ENCODE results near the gene DBH. TPM values are rescaled to one million over a fixed set of nuclear protein-coding genes. Genes with fewer than 3 reads are reported as not detected.

Gene DBH
- total and polyA plus RNA-seq, 8 donors = 0.08 to 2.2 (median 1.3) TPM

DNA sequence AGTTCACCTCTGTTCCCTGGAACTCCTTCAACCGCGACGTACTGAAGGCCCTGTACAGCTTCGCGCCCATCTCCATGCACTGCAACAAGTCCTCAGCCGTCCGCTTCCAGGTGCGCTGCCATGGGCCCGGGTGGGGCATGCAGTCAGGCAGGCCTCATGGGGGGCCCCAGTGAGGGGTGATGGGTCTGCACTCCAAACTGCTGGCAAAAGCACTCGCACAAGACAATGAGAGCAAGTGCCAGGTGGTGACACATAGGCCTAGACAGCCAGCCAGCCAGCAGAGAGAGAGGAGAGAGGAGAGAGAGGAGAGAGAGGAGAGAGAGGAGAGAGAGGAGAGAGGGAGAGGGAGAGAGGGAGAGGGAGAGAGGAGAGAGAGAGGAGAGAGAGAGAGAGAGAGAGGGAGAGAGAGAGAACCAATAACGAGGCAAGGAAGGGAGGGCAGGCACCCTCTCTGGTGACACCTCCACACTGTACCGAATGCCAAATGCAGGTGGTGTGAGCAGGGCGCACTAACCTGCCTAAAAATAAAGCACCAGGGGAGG is 21.0 kb downstream of the DBH start:
- intact Hi-C loops (cut with DNase I) = no loop called here
- no peak overlapping the region for H3K27ac ChIP-seq
- H3K4me3 ChIP-seq = no peak overlapping the region
- no peaks in the 10 kb centered on the region for H3K9me3 ChIP-seq
- DNase-seq = no peak
- peaks cover 0 to 82% of the 10 kb centered on the region in 2 donors for H3K27me3 ChIP-seq
- no peak for TF ChIP-seq CTCF (IDR thresholded peaks at IDR 0.05)
- no peak for ATAC-seq
- no peaks in the 10 kb centered on the region for H3K36me3 ChIP-seq
- H3K4me1 ChIP-seq = peaks cover 6 to 16% of the 10 kb centered on the region in 2 donors

GRCh38 chr9:133658442-133659431 is 22.6 kb downstream of the DBH start:
- DNase-seq = peak in 1 of 4 donors; percentile 41
- Histone ChIP-seq H3K27me3 (peaks cover 0 to 68% of the 10 kb centered on the region in 2 donors), H3K9me3 (no peaks in the 10 kb centered on the region), H3K4me1 (peaks cover 6 to 16% of the 10 kb centered on the region in 2 donors), H3K4me3 (peak overlapping the region in 1 of 2 donors; percentile 14), H3K36me3 (no peaks in the 10 kb centered on the region), H3K27ac (no peak overlapping the region)
- peak; percentile 90 for ATAC-seq
- no peak for TF ChIP-seq CTCF (IDR thresholded peaks at IDR 0.05)
- intact Hi-C loops (cut with DNase I) = no loop called here

GRCh38 chr9:133659516-133659915 is 23.4 kb downstream of the DBH start:
- DNase-seq = no peak
- Histone ChIP-seq H3K4me1 (peaks cover 6 to 16% of the 10 kb centered on the region in 2 donors), H3K4me3 (no peak overlapping the region), H3K27me3 (peaks cover 0 to 60% of the 10 kb centered on the region in 2 donors), H3K27ac (no peak overlapping the region), H3K36me3 (no peaks in the 10 kb centered on the region), H3K9me3 (no peaks in the 10 kb centered on the region)
- intact Hi-C loops (cut with DNase I) = no loop called here
- ATAC-seq = no peak
- no peak for TF ChIP-seq CTCF (IDR thresholded peaks at IDR 0.05)

- no peaks in the 10 kb centered on the region for H3K36me3 ChIP-seq
- H3K27me3 ChIP-seq = peaks cover 0 to 36% of the 10 kb centered on the region in 2 donors
- no peaks in the 10 kb centered on the region for H3K9me3 ChIP-seq
- H3K4me3 ChIP-seq = no peak overlapping the region
- DNase-seq = no peak
- ATAC-seq = no peak
- no peak overlapping the region for H3K27ac ChIP-seq
- H3K4me1 ChIP-seq = peaks cover 6 to 16% of the 10 kb centered on the region in 2 donors
- intact Hi-C loops (cut with DNase I) = no loop called here
- TF ChIP-seq CTCF (IDR thresholded peaks at IDR 0.05) = no peak
Measured at GRCh38 chr9:133661846-133662540, 25.8 kb downstream of the DBH start.
